Tibial nerve (tissue), 4 donors: Measurements from ENCODE around the gene CHTF18.

Experiments used
- CTCF ChIP-seq, 5 experiments: fragments of 200-600 bp in 3 of 5; fragments of 450-650 bp in 2 of 5; sonication (generic) in 3 of 5; IDR thresholded peaks; one replicate each; pipeline ENCODE4 v1.5.1; 2016 to 2019; ENCODE audit warnings: antibody characterized with exemption in 5 of 5, mild to moderate bottlenecking in 3 of 5, moderate library complexity in 2 of 5
- EP300 ChIP-seq, 2 donors: sonication (generic); formaldehyde crosslinking; IDR thresholded peaks; one replicate each; pipeline ENCODE4 v1.6.1; 2017; ENCODE audit warnings: antibody characterized with exemption in 2 of 2, mild to moderate bottlenecking in 1 of 2
- POLR2A ChIP-seq, 2 donors: fragments of 450-650 bp; IDR thresholded peaks; one replicate each; pipeline ENCODE4 v1.6.1; 2017; ENCODE audit warnings: antibody characterized with exemption in 2 of 2, mild to moderate bottlenecking in 2 of 2, moderate library complexity in 2 of 2

GRCh38 chr16:783404-784161 lies 4.8 kb upstream of the CHTF18 start:
- TF ChIP-seq CTCF (IDR thresholded peaks at IDR 0.05) (no peak), POLR2A (IDR thresholded peaks at IDR 0.05) (no peak), EP300 (IDR thresholded peaks at IDR 0.05) (no peak)
